HEK293 (cell line): Measurements from ENCODE around the gene PHACTR1.

Experiments
- ATF2 ChIP-seq: fragments of 450-650 bp; formaldehyde crosslinking; IDR thresholded peaks from 2 replicates; pipeline ENCODE4 v1.5.1; 2016; ENCODE audit warnings: missing biosample characterization, missing genetic modification characterization, low read depth
- CTCF ChIP-seq: fragments of 450-650 bp; formaldehyde crosslinking; IDR thresholded peaks from 2 replicates; pipeline ENCODE4 v1.5.1; 2016; ENCODE audit warnings: missing biosample characterization, missing genetic modification characterization
- REST ChIP-seq: fragments of 450-650 bp; formaldehyde crosslinking; IDR thresholded peaks from 2 replicates; pipeline ENCODE4 v1.5.1; 2016; ENCODE audit warnings: missing biosample characterization, missing genetic modification characterization
- YY2 ChIP-seq: fragments of 450-650 bp; formaldehyde crosslinking; IDR thresholded peaks from 2 replicates; pipeline ENCODE4 v1.5.1; 2016; ENCODE audit warnings: missing biosample characterization, missing genetic modification characterization
- ZBTB1 ChIP-seq: fragments of 450-650 bp; formaldehyde crosslinking; IDR thresholded peaks from 2 replicates; pipeline ENCODE4 v1.5.1; 2016; ENCODE audit warnings: missing biosample characterization, missing genetic modification characterization
- ZFP3 ChIP-seq: fragments of 450-650 bp; formaldehyde crosslinking; IDR thresholded peaks from 2 replicates; pipeline ENCODE4 v1.5.1; 2016; ENCODE audit warnings: low read depth, missing biosample characterization, missing genetic modification characterization
- ZNF248 ChIP-seq: fragments of 450-650 bp; formaldehyde crosslinking; IDR thresholded peaks from 2 replicates; pipeline ENCODE4 v1.5.1; 2017; ENCODE audit warnings: missing biosample characterization, missing genetic modification characterization
- ZNF449 ChIP-seq: fragments of 450-650 bp; formaldehyde crosslinking; IDR thresholded peaks from 2 replicates; pipeline ENCODE4 v1.5.1; 2017; ENCODE audit warnings: missing biosample characterization, mild to moderate bottlenecking, missing genetic modification characterization, moderate library complexity
- ZNF501 ChIP-seq: fragments of 450-650 bp; formaldehyde crosslinking; IDR thresholded peaks from 2 replicates; pipeline ENCODE4 v1.5.1; 2016; ENCODE audit warnings: missing biosample characterization, missing genetic modification characterization
- ZNF530 ChIP-seq: fragments of 450-650 bp; formaldehyde crosslinking; IDR thresholded peaks from 2 replicates; pipeline ENCODE4 v1.5.1; 2016; ENCODE audit warnings: low read depth, missing biosample characterization, missing genetic modification characterization
- ZNF600 ChIP-seq: fragments of 450-650 bp; formaldehyde crosslinking; IDR thresholded peaks from 2 replicates; pipeline ENCODE4 v1.5.1; 2016; ENCODE audit warnings: missing biosample characterization, missing genetic modification characterization
- ZNF843 ChIP-seq: fragments of 450-650 bp; formaldehyde crosslinking; IDR thresholded peaks from 2 replicates; pipeline ENCODE4 v1.5.1; 2016; ENCODE audit warnings: missing biosample characterization, missing genetic modification characterization

- no peak for TF ChIP-seq ZNF501 (tag by site-specific recombination)
- no peak for TF ChIP-seq ZNF449 (tag by site-specific recombination)
- TF ChIP-seq ZFP3 = no peak
- TF ChIP-seq CTCF = no peak
- TF ChIP-seq ZNF843 = no peak
- TF ChIP-seq YY2 (tag by site-specific recombination) = no peak
- TF ChIP-seq ZNF248 = no peak
- TF ChIP-seq ATF2 (tag by site-specific recombination) = no peak
- no peak for TF ChIP-seq ZNF600 (tag by site-specific recombination)
- TF ChIP-seq REST (tag by site-specific recombination) = no peak
- TF ChIP-seq ZBTB1 (tag by site-specific recombination) = no peak
- TF ChIP-seq ZNF530 (tag by site-specific recombination) = no peak
Measured at GRCh38 chr6:12973386-12973785, 256.8 kb downstream of the PHACTR1 start.
